HUDEP-2 (cell line): ENCODE data around the gene CD2AP.
"Not testable (repeated sequence)": the region's sequence is repeated elsewhere in the genome, so short reads cannot be mapped to it uniquely, and the experiment has no call there.

Experiments used
- DNase-seq, 76 experiments: peaks; one replicate each; lab custom pipeline; 2025; ENCODE audit not compliant: unreplicated experiment in 76 of 76; lab: John Stamatoyannopoulos, UW

Gene CD2AP

GRCh38 chr6:47456536-47456975 lies 21.0 kb upstream of the CD2AP start:
- no peak for DNase-seq

GRCh38 chr6:47457370-47457769 lies 20.2 kb upstream of the CD2AP start:
- no peak for DNase-seq

DNA sequence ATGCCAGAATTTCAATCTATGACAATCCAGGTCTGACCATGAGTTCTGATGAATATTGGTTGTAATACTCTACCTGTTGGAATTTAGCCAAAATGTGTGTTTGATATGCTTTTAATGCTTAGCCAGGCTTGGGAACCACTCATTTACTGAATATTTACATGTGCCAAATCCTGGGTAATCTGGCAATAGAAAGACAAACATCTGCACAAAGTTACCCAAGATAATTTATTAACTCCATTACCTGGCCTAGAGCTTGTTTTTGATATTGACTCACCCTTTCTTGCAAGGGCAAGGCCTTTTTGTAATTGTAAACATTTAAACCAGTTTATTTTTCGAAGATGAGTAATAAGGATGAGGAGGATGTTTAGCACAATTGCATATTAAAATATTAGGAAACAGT lies 13.5 kb upstream of the CD2AP start:
- no peak for DNase-seq

DNA sequence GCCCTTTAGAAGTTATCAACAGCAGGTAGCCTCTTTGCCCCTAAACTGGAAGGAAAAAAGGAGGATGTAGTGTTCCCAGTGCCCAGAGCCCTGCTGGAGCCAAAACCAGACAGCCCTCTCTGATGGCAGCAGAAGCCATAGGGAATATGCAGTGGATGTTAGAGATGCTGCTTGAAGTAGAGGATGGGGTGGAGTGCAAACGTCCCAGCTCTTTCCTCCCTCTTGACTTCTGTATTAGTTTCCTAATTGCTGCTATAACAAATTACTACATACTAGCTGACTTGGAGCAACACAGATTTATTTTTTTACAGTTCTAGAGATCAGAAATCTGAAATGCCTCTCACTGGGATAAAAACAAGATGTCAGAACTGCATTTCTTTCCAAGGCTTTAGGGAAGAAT lies 12.5 kb upstream of the CD2AP start:
- no peak for DNase-seq

GRCh38 chr6:47471911-47472310 lies 5.7 kb upstream of the CD2AP start:
- no peak for DNase-seq

- DNase-seq: no peak
Observed at GRCh38 chr6:47473791-47474346, 3.7 kb upstream of the CD2AP start.

GRCh38 chr6:47475319-47475816 lies 2.2 kb upstream of the CD2AP start:
- DNase-seq: no peak

GRCh38 chr6:47476781-47477496 lies 650 bp upstream of the CD2AP start:
- DNase-seq: peak in 22 of 76 experiments; percentile 11 to 94 (median 54)

DNA sequence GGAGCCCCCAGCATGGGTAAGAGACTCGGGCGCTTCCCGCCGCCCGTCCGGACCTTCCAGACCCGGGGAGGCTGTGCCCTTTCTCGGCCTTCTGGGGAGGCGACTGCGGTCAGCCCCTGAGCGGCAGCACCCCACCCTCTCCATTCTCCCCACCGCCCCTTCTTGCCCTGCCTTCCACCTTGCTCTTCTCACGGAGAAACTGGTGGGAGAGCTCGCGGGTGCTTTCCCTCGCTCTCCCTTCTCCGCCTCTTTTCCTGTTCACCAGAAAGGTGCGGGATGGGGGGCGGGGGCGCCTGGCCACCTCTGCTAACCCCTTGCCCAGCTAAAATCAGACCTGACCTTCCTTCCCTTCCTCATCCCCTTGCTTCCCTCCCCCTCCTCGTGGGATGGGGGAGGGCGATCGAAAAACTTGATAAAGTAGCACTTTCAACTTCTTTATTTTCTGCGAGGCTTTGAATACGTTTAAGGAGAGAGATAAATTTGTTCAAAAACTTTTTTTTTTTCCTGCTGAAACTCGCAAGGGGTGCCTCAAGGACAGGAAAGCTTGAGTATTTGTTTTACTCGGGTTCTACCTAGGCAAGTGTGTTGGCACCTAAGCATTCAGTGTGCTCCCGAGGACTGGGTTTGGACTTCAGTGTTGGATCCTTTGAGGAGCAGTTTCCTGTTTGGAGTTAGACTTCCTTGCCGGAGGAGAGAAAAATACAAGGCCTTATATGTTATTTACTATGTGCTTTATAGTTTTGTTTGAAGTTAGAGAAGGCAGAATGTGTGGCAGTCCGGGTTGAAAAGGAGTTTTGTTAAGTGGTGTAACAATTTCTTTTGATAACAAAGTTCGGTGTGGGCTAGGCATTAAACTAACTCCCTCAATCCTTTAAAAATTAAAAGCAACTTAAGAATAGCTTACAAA lies 897 bp downstream of the CD2AP start:
- peak in 35 of 76 experiments; percentile 20 to 85 (median 53) for DNase-seq

DNA sequence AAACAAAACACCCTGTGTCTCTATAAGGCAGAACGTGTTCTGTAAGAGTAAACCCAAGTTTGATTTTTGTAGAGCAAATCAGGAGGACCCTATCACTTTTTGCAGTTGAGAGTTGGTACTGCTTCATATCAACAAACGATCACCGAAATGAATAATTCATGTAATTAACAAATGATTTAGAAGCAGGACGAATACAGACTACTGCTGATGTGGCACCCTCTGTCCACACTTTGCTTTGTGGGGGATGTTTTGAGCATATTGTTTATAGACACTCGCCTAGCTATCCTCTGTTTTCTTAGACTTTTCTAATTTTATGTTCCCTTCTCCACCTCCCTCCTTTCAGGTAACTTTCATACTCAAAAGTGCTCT lies 1.5 kb downstream of the CD2AP start:
- DNase-seq: peak in 1 of 76 experiments; percentile 26

DNA sequence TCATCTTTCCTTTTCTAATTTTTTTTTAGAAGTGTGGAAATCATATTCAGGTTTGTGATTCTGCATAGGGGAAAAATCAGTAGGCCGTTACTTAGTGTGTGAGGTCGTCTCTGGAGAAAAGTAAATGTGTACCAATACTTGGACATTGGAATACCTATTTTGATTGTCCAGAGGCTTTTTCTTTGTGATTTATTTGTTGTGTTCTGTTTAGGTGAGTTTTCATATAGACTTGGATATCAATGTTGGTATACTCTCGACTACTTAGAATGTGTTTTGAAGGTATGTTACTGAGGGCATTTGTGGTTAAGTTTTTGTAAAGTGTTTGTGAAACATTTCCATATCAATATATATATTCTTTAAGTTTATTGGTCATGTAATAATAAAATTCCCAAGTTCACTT lies 2.3 kb downstream of the CD2AP start:
- no peak for DNase-seq

DNA sequence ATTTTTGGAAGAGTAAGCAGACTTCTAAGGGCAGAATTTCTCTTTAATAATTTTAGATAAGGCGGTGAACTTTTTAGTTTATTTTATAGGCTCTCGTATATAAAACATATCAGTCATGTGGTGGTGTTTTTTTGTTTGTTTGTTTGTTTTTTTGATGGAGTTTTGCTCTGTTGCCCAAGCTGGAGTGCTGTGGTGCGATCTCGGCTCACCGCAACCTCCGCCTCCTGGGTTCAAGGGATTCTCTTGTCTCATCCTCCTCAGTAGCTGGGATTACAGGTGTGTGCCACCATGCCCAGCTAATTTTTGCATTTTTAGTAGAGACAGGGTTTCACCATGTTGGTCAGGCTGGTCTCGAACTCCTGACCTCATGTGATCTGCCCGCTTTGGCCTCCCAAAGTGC lies 3.6 kb downstream of the CD2AP start:
- not testable (repeated sequence) for DNase-seq

DNA sequence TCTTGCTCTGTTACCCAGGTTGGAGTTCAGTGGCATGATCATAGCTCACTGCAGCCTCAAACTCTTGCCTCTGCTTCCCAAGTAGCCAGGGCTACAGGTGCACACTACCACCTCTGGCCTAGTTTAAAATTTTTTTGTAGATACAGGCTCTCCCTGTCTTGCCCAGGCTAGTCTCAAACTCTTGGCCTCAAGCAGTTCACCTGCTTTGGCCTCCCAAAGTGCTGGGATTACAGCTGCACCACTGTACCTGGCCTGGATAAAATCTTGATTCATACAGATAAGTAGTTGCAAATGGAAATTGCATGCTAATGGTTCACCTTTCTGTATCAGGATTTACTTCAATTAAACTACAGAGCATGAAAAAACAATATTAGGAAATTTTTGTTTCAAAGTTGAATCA lies 4.2 kb downstream of the CD2AP start:
- DNase-seq: no peak

GRCh38 chr6:47483516-47483852 lies 5.9 kb downstream of the CD2AP start:
- DNase-seq: no peak

GRCh38 chr6:47483853-47484546 lies 6.4 kb downstream of the CD2AP start:
- no peak for DNase-seq

DNA sequence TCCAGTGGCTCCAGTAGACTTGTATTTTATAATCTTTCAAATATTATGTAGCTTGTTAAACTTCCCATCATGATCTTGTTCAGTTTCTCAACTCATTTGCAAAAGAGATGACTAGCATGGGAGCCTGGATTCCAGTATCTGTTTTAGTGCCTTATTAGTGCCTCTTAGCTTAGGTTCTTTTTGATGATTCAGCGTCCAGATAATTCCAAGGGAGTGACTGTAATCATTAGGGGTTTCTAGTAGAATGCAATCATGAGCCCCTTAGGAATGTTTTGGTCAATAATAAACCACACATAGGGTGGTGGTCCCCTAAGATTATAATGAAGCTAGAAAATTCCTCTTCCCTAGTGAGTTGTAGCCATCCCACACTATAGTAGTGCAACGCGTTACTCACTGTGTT lies 7.0 kb downstream of the CD2AP start:
- DNase-seq: no peak

DNA sequence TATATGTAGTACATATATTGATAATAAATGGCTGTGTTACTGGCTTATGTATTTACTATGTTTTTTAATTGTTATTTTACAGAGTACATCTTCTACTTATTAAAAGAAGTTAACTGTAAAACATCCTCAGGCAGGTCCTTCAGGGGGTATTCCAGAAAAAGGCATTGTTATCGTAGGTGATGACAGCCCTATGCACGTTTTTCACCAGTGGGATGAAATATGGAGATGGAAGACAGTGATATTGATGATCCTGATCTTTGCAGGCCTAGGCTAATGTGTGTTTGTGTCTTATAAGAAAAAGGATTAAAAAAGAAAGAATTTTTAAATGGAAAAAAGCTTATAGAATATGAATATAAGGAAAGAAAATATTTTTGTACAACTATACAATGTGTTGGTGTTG lies 7.5 kb downstream of the CD2AP start:
- DNase-seq: no peak

GRCh38 chr6:47485491-47486135 lies 8.0 kb downstream of the CD2AP start:
- DNase-seq: no peak

DNA sequence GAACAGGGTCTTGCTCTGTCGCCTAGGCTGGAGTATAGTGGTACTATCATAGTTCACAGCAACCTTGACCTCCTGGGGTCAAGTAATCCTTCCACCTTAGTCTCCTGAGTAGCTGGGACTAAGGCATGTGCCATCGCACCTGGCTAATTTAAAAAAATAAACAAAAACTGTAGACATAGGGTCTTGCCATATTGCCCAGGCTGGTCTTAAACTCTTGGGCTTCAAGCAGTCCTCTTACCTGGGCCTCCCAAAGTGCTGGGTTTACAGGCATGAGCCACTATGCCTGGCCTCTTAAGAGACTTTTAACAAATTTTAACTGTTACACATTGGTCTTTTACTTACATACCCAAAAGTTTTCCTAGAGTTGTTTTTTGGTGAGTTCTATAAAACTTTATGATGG lies 12.4 kb downstream of the CD2AP start:
- no peak for DNase-seq

DNA sequence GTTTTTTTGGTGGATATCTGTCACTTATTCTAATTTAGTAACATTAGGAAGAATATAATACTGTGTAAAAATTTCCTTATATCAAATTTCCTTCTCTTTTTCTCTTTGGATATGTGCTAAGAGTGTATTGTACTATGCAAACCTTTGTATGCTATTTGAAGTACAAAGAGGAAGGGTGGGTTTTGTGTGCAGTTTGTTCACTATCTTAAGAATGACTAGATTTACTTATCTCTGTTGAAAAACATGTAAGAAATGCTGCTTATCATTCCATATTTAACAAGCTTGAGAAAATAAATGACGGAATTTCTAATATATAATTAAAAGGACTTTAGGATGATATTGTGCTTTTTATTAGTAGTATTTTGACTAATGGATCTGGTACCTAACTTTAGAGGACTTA lies 13.1 kb downstream of the CD2AP start:
- DNase-seq: no peak

DNA sequence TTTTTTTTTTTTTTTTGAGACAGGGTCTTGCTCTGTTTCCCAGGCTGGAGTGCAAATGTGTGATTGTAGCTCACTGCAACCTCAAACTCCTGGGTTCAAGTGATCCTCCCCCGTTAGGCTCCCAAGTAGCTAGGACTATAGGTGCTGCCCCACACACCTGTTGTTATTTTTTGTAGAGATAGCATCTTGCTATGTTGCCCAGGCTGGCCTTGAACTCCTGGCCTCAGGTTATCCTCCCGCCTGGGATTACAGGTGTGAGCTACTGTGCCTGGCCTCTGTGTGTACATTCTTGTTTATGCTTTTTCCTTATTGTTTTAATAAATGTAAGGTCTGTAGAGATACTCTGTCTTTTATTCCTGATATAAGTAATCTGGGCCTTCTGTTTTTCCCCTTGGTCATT lies 14.8 kb downstream of the CD2AP start:
- no peak for DNase-seq
